HG03457 (cell line): ENCODE measurements around the gene GINS2.

ENCODE experiments used
- ATAC-seq: cut with Tn5 transposase; IDR thresholded peaks from one replicate; pipeline ENCODE4 v1.9.1; 2021; ENCODE audit warnings: moderate number of reproducible peaks; ENCODE audit not compliant: unreplicated experiment

Gene GINS2

DNA sequence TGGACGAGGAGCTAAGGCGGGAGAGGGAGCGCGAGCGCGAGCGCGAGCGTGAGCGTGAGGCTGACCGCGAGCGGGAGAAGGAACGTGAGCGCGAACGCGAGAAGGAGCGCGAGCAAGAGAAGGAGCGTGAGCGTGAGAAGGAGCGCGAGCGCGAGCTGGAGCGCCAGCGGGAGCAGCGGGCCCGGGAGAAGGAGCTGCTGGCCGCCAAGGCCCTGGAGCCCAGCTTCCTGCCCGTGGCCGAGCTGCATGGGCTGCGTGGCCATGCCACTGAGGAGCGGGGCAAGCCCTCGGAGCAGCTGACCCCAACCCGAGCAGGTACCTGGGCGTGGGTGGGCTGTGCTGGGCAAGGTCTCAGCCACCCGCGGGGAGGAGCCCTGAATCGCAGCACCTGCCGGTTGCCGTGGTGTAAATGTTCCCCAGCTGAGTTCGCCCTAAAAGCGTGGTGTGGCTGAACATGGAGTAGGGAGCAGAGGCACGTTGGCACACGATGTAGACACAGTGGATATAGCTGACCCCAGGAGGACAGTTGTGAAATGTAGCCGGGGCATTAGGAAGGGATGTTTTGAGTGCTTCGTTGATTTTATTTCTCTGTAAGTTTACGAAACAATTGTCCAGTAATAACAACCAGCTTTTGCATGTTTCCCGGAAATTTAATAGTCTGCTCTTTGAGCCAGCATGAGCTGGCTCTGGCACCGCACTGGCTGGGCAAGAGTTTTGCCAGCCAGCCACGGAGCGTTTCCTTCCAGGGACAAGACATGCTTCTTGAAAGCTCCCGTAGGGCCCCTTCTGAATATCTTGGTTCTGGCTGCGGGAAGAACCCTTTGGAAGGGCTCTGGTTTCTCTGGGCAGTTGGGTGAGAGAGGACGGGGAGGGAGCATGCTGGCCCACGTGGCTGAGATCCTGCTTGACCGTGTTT is 32.1 kb downstream of the GINS2 start:
- no peak for ATAC-seq

DNA sequence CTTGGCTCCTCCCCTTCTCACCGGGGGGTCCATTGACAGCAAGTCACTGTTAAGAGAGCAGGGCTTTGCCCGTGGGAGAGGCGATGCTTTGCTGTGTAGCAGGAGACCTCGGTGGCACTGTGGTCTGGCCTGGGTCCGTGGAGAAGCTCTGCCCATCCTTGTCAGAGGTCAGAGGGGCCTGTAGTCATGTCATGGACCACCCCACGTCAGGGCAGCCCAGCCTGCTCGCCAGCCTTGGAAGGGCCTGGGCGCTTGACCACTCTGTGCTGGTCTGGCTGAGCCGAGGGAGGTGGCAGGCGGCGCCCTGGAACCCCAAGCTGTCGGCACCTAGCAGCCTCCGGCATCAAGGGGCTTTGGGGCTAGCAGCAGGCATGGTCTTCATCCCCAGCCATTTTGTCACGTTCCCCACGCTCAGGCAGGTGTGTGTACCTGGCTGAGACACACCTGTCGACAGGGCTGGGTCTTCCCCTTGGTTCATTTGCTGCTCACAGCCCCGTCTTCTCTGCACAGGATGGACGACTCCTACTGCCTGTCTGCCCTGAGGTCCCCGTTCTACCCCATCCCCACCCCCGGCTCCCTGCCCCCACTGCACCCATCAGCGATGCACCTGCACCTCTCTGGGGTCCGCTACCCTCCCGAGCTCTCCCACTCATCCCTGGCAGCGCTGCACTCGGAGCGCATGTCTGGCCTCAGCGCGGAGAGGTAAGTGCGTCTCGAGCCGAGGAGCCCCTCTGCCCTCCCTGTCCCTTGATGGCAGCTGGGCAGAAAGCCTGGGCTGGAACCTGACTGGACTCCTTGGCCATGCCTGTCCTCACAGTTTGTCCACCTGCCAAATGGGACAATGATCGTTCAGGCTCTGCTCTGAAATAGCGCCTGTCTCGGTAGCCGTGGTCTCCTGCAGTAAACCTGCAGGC is 33.3 kb downstream of the GINS2 start:
- no peak for ATAC-seq

DNA sequence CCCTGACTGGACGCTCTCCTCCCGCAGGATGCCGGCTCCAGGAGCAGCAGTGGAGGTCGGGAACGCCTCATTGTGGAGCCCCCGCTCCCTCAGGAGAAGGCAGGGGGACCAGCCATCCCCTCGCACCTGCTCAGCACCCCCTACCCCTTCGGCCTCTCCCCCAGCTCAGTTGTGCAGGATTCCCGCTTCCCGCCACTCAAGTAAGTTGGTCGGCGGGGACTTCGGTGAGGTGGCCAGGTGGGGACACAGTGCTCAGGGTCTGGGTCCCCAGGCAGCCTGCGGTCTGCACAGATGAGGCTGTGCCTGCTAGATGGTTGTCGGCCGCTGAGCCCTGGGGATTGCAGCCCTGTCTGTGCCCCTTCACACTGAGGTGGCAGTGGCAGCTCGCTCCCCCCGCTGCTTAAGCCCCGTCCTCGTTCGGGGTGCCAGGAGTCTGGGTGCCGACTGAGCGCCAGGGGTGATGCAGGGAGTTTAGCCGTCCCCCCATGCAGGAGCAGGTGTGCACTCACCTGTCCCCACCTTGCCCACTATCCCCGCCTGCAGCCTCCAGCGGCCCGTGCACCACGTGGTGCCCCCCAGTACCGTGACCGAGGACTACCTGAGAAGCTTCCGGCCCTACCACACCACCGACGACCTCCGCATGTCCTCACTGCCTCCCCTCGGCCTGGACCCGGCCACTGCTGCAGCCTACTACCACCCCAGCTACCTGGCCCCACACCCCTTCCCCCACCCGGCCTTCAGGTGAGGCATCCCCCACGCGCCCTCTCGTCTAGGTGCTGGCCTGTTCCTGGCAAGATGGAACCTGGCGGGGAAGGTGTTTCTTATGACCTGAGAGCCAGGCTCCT is 34.3 kb downstream of the GINS2 start:
- ATAC-seq = no peak

DNA sequence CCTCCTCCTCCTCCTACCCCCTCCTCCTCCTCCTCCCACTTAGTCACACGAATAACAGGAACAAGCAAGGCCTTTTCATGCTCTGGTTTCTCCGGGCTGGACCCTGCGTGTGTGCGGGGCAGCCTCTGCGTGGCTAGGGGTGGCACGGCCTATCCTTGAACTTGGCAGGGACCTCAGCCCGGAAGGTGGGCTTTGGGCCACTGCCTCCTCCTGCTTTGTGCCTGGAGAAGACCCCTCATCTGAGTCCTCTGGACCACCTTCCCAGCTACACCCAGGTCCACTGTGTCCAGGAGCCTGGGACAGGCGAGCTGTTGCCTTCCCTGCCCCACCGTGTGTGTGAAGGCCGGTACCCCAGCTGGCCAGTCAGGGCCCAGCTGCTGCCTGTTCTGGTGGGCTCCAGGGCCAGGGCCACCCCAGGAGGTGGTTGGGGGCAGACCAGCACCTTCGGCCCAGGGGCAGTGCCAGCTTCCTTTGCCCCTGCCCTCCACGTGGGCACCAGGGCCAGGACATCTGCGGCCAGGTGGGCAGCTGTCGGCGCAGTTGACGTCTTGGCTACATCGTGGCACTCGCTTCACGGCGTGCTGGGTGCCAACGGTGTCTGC is 35.4 kb downstream of the GINS2 start:
- no peak for ATAC-seq

DNA sequence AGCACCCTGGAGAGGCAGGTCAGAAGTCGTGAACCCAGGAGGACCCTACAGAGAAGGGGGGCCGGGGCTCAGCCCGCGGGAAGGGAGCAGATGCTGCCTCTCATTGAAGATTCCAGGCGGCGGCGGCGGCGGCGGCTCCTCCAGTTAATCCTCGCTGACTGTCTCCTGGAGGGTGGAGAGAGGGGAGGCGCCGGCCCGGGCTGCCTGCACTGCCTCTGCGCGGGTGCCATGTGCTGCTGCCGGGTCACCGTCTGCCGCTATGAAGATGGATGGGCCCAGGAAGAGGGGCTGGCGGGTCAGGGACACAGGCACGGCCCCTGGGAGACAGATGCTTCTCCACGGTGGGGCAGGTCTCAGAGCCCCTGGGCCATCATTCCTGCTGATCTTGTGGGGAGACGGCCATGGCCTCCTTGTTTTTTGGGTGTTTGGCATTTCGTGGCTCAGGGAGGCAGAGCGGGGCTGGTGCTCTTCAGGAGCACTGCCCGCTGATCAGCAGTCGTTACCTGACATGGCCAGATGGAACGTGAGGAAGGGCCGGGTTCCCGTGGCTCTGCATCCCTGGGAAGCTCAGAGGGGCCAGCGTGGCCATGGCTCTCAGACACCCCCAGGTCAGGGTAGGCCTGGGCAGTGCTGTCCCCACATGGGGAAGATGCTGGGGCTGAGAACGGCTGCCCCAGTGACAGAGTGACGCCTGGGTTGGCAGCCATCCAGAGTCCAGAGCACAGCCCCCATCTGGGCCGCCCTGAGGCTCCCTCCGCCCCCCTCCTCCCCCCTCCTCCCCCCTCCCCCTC is 36.1 kb downstream of the GINS2 start:
- no peak for ATAC-seq

DNA sequence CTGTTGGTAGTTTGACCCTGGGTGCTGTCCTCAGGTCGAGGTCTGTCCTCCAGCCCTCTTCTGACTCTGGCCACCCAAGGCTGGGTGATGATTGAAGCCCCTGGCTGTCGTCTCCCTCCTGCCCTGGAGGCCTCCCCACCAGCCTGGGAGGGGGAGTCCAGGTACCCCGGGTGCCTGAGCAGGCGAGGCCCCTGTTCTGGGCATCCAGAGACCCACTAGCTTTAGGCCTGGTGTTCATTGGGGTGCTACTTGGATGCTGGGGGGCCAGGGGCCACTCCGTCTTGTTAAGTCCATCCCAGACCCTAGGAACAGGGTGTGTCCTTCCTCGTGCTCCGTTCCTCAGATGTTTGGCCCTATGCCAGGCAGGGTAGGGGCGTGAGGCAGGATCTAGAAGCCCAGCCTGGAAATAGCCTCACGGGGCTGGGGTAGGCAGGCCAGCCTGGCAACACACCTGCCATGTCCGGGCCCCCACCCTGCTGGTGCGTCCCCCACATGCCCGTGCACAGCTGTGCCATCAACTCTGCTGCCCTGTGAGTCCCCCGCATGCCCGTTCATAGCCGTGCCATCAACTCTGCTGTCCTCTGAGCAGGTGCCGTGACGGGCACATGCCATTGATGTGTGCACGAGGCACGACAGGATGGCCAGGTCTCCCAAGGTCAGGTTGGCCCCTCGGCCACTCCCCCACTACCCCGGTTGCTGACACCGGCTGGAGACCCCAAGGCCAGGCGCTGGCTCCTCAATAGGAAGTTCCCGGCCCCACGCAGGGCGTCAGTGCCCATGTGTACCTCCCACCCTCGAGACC is 36.9 kb downstream of the GINS2 start:
- no peak for ATAC-seq

DNA sequence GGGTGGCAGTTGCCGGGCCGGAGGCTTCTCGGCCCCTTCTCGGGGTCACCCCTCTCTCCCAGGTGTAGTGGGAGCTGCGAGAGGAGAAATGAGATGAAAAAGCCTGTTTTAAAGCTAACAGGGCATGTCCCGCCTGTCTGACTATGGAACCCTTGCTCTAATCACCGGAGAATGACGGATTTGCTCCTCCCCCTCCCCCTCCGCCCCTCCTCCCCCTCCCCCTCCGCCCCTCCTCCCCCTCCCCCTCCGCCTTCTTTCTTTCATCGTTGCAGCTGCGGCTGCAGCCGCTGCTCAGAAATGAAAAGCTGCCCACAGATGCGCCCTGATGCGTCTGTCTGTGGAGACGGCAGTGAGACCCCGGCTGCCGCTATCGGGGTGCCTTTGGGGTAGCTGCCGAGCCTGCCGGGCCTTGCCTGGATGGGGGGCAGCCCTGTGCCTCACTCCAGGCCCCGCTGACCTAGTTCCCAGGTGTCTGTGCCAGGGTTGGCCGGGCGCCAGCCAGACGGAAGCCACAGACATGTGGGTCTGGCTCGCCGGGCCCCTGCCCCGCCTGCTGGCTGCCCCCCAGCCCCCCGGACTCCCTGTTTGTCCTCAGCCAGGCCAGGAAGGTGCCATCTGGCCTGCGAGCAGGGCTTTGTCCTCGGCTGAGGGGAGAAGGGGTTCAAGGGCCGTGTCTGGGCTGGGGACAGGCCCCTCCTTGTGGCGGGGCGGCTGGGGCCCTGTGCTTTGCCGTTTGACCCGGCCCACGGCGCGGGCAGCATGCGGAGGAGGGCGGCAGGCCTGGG is 37.7 kb downstream of the GINS2 start:
- ATAC-seq = no peak

DNA sequence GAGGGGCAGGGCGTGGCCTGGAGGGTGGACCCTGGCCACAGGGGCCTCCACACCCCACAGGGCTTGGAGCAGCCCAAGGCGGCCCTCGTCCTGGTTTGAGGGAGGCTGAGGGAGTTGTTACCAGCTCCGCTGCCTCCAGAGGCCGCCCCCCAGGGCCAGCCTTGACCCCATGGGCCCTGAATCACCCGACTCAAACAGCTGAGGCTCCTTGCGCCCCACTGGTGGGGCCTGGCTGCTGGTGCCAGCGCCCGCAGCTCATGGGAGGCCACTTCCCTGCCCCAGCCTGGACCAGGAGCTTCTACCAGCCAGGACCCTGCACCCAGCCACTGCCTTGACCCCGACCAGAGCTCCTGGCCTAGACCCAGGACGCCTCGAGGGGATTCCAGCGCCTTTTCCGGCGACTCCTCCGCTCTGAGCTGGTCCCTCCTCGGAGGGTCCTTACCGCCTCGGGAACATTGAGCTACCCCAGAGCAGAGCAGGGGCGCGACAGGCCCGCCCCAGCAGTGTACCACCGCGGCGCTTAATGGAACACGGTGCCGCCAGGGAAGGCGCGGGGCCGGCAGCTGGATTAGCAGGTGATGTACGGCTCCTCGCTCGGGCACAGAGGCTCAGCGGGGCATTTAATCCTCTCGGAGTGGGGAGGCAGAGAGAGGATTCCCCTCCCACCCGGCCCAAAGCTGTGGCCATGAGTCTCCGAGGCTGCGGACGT is 38.5 kb downstream of the GINS2 start:
- no peak for ATAC-seq

DNA sequence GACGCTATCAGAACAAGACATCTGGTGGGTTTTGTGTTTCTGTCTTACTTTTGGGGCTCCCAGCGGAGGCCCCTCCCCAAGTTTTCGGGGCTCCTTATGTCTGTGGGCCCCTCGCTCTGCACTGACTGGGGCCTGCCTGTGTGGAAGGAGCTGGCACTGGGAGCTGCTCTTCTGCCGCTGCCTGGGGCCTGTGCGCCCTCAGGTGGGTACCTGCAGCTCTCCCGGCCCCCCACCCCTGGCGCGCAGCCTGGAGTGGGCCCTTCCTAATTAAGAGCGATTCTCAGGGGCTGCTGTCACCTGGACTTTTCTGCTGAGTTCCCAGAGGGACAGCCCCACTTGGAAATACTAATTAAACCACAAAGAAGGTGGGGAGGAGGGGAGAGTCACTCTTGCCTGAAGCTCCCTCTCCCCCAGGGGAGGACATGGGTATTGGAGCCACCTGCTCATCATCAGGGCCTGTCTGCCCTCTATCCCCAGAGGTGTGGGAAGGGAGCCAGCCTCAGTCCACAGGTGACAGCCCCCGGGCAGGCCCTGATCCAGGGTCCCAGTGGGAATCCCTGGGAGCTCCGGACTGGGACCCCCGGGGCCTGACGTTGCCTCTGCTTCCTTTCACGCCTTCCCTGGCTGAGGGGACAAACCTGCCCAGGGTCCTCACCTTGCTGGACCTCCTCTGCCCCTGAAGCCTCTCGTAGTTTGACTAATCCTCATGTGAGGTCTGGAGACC is 39.2 kb downstream of the GINS2 start:
- no peak for ATAC-seq

DNA sequence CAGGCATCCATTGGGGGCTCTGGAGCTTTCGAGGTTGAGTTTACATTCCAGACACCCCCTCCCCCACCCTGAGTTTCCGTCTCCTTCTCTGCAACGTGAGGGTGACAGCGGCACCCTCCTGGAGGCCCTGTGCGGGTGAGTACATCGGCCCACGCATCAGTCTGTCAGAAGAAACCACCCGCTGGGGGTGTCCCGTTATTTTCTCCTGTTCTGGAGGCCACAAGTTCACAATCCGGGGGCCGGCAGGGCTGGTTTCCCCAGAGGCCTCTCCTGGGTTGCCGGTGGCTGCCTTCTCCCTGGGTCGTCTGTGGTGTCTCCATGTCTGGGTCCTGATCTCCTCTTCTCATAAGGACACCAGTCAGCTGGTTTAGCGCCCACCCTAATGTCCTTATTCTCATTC is 39.9 kb downstream of the GINS2 start:
- no peak for ATAC-seq

DNA sequence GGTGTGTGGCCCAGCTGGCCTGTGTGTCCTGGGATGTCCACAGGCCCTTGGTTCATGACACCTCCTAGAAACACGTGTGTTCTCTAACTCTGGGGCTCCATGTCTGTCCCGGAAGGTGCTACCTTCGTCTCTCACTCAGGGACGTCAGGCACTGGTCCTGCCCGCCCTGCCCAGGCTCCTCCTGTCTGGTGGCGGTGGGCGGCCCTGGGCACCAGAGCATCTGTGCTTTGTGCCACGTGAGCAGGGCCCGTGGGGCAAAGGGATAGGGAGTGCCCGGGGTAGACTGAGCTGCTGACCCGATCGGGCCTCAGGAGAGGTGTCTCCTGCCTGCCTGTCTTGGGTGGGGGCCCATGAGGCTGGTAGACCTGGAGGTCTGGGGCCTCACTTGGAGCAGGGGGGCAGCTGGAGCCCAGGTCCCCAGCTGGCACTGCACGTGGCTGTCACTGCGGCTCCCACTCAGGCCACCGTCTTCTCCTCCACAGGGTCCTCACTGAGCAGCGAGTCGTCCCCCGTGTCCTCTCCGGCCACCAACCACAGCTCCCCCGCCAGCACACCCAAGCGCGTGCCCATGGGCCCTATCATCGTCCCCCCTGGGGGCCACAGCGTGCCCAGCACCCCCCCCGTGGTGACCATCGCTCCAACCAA is 40.6 kb downstream of the GINS2 start:
- ATAC-seq = no peak

DNA sequence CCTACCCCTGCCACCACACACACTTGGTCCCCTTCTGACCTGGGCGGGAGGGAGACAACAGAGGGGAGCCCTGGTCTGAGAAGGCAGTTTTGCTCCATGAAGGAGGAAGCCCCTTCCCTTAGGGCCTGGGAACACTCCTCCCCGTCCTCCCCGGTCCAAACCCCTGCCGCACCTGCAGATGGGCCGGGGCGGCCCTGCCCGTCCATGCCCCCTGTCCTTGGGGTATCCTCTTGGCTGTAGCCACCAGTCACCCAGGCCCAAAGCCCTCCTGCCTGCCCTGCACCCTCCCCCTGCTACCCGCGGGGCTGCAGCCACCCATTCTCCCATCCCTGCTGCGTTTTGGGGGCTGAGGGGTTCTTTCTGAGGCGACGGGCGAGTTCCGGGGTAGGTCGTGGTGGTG is 41.8 kb downstream of the GINS2 start:
- ATAC-seq = no peak

DNA sequence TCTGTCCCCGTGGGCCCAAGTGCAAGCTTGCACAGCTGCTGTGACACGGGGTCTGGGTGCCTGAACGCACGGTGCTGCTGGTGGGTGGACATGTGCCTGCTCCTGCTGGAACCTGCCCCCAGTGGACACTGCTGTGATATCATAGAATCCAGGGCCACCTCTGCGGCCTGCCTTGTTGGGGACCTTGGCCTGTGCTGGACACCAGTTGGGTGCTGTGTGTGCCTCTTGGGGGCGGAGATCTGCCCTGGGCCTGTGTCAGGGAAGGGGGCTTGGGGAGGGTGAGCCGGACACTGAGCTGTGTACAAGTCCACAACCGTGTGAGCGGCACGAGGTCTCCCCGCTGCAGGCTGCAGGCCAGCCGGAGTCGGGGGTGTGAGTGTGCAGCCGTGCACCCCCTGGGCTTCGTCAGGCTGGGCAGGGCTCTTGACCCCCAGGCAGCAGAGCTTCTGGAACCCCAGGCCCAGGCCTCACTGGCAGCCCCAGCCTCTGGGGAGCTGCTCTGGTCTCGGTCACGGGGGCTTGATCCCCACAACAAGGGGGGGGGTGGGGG is 42.3 kb downstream of the GINS2 start:
- ATAC-seq = no peak

DNA sequence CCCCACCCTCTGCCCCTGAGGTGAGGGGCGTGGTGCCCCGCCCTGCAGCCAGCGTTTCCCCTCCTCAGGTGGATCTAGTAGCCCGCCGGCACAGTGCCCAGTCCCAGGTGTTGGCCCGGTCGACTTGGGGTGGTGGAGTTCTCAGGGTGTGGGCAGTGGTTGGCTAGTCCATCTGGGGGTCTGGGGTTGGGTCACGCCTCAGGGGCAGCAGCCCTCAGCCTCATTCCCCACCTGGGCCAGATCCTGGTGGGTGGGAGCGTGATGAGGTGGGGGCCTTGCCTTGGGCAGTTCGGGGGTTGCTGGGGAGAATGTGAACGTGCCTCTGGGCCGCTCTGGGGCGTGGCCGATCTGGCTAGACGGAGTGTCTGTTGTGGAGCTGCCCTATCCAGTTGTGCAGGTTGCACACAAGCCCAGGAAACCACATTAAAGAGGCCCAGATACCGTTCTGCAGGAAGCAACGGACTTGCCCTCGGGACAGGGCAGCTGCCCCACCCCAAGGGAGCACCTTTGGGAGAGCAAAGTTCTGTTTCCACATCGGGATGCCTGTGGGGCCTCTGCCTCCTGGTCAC is 43.6 kb downstream of the GINS2 start:
- no peak for ATAC-seq

DNA sequence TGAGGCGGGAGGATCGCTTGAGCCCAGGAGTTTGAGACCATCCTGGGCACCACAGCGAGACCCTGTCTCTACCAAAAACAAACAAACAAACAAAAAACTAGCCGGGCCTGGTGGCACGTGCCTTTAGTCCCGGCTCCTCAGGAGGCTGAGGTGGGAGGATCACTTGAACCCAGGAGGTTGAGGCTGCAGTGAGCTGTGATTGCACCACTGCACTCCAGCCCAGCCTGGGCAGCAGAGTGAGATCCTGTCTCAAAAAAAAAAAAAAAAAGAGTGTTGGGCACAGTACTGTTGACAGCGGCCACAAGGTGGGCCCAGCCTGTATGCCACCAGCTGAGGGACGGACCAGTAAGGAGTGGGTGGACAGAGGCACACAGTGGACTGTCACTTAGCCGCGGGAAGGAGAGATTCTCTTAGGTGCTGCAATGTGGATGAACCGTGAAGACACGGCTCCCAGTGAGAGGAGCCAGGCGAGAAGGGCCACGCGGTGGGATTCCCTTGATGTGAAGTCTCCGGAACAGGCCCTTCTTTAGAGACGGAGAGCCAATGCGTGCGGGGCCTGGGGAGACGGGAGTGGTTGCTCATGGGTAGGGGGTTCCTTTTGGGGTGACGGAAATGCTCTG is 44.6 kb downstream of the GINS2 start:
- no peak for ATAC-seq
